ENCODE data around the gene TMCO4.
"Not testable (repeated sequence)": the region's sequence is repeated elsewhere in the genome, so short reads cannot be mapped to it uniquely, and the experiment has no call there.

The TMCO4 gene

DNA sequence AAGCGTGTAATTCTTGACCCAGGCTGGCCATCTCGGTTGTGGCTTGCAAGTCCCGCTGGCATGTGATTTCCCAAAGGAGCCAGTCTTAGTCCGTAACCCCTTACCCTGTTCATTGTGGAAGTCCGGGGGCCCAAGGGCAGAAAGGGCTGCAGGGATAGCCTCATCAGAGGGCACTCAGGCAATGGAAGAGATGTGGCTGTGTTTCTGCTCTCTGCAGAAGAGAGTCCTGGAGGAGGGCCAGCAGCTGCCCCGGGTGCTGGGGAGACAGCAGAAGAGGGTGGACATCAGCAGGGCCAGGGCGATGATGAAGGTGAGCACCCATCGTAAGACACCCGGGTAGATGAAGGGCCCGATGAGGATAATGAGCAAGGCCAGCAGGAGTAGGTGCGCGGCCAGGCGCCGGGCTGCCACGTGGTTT, 14.5 kb upstream of the TMCO4 start:
- no peak overlapping the region for H3K27ac ChIP-seq
- no peak for DNase-seq (ENCODE audit: low read depth, low spot score)

- DNase-seq (ENCODE audit: low read depth, low spot score): no peak
- H3K27ac ChIP-seq: no peak overlapping the region
Measured at GRCh38 chr1:19813643-19813960, 13.9 kb upstream of the TMCO4 start.

GRCh38 chr1:19812875-19813642, 13.3 kb upstream of the TMCO4 start:
- no peak overlapping the region for H3K27ac ChIP-seq
- DNase-seq (ENCODE audit: low read depth, low spot score): no peak

DNA sequence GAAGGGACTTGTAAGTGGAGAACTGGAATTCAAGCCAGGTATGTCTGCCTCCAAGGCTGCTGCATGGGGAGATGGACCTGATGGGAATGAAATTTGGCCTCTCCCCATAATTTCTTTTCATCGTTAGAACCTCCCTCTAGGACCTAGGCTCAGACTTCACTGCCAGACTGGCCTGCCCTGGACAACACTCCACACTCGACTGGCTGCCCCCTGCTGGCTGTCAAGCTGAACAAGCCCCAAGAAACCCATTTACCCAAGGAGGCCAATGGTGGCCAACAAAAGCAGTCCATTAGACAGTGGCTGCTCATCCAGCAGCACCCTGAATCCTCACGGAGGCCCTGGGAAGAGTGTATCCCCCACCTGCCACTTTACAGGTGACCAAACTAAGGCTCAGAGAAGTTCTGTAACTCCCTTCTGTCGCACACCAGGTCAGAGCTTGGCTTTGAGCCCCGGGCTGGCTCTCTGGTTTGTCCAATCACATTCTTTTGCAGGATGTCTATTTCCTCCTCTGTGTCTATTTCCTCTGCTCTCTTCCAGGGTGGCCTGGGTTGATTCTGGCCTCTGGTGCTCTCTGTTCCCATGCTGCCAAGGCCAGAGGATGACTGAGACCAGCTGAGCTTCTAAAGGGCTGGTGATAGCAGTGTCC, 11.6 kb upstream of the TMCO4 start:
- H3K27ac ChIP-seq: no peak overlapping the region
- no peak for DNase-seq (ENCODE audit: low read depth, low spot score)

GRCh38 chr1:19809044-19809750, 9.5 kb upstream of the TMCO4 start:
- DNase-seq (ENCODE audit: low read depth, low spot score): no peak
- no peak overlapping the region for H3K27ac ChIP-seq

DNA sequence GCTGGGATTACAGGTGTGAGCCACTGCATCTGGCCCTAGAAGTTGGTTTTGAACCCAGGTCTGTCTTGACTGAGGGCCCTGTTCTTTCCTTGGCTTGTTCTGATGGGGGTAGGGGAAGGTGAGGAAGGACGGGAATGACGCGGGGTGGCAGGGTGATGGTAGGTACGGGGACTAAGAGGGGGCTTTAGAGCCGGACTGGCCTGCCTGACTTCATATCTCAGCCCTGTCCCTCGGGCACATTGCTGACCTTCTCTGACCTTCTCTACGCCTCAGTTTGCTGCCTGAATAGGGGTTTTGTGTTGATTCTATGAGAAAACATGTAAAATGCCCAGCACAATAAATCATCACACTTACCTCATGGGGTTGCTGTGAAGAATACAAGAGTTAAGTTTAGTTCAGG, 8.6 kb upstream of the TMCO4 start:
- no peak for DNase-seq (ENCODE audit: low read depth, low spot score)
- H3K27ac ChIP-seq: no peak overlapping the region

DNA sequence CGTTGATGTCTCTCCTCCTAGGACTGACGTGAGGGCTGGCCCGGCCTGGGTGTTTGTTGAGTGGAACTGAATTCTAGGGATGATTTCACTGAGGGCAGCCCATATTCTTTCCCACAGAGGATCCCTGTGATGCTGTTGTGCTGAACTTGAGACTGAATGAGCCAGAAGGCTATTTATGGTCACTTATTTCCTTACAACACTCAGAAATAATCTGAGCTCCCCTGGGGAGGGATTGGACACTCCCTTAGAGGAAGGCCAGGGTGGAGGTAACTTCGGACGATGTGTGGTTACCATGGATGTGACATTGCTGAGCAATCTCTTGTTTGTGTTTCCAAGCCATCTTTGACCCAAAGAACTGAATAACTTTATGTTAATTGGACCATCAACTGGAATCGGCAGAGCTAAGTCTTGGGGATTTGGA, 5.1 kb upstream of the TMCO4 start:
- no peak for DNase-seq (ENCODE audit: low read depth, low spot score)

DNA sequence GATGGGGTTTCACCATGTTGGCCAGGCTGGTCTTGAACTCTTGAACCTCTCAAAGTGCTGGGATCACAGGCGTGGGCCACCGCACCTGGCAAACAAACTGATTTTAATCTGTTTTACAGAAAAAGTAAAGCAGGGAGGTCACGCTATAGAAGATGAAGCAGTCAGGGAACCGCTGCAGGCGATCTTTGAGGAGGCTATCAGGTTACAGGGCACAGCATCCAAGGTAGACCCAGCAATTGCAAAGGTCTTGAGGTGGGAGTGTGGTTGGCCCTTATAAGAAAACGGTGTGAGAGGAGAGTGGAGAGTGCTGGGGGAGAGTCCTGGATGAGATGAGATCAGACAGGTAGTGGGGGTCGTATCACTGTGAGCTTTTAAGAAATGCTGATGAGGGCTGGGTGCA, 2.6 kb upstream of the TMCO4 start:
- no peak for DNase-seq (ENCODE audit: low read depth, low spot score)
- H3K27ac ChIP-seq: no peak overlapping the region

More for the DNA sequence above, 5.1 kb upstream of the TMCO4 start:
- no peak overlapping the region for H3K27ac ChIP-seq

GRCh38 chr1:19800076-19800804, 524 bp upstream of the TMCO4 start:
- peak overlapping the region; percentile 8 for H3K27ac ChIP-seq
- no peak for DNase-seq (ENCODE audit: low read depth, low spot score)

DNA sequence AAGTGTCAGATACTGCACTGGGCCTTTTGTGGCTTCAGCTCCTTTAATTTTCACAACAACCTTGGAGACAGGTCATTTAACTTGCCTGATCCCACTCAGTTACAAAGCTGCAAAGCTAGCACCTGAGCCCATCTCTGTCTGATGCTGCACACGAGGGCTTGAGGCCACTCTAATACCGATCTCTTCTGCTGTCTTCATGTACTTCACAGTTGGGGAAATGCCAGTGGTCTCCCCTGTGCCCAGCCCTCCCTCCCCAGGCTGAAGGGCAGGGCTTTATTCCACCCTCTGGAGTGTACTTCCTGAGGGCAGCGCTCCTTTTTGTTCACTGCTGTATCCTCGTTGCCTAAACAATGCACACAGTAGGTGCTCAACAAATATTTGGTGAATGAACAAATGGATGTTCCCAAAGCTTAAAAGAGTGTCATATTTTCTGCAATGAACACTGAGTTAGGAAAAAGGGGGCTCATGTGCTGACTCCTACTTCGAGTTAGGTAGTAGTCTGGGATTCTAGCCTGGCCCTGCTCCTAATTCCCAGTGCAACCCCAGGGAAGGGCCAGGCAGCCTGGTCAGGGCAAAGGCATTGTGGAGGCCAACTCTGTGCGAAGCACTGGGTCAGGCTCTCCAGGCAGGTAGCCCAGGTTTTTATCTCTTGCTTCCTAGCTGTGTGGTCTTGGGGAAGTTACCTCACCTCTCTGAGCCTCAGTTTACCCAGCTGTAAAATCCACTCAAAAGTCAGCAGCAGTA, 1.1 kb downstream of the TMCO4 start:
- no peak for DNase-seq (ENCODE audit: low read depth, low spot score)
- no peak overlapping the region for H3K27ac ChIP-seq

- DNase-seq (ENCODE audit: low read depth, low spot score): no peak
- H3K27ac ChIP-seq: no peak overlapping the region
Measured at GRCh38 chr1:19797827-19798226, 1.9 kb downstream of the TMCO4 start.

- DNase-seq (ENCODE audit: low read depth, low spot score): no peak
Measured at GRCh38 chr1:19794583-19794982, 5.1 kb downstream of the TMCO4 start.

GRCh38 chr1:19793360-19794046, 6.2 kb downstream of the TMCO4 start:
- no peak overlapping the region for H3K27ac ChIP-seq
- no peak for DNase-seq (ENCODE audit: low read depth, low spot score)

More at GRCh38 chr1:19794583-19794982, 5.1 kb downstream of the TMCO4 start:
- H3K27ac ChIP-seq: no peak overlapping the region

DNA sequence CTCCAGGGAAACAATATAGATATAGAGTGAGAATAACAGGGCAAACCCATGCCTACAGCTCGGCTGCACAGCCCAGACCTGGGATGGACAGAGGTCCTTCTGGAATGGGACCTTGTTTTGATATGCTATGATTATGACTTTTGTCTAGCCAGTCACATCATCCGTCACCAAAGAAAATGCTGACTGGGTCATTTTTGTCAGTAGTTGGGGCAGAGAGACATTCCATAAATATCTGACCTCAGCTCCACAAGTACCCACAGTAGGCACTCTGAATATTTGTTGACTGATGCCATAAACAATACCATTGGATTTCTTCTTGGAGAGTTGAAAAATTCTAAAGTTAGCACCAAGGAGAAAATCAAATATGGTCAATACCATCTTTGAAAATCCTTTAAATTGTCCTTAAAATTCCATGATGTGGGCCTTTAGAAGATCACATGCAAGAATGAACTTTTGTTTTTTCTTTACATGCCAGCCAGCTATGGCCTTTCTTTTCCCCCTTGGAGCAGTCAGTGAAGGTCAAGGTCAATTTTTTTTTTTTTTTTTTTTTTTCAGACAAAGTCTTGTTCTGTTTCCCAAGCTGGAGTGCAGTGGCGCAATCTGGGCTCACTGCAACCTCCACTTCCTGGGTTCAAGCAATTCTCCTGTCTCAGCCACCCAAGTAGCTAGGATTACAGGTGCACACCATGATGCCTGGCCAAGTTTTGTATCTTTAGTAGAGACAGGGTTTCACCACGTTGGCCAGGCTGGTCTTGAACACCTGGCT, 7.3 kb downstream of the TMCO4 start:
- no peak overlapping the region for H3K27ac ChIP-seq
- no peak for DNase-seq (ENCODE audit: low read depth, low spot score)

GRCh38 chr1:19790061-19790975, 9.4 kb downstream of the TMCO4 start:
- DNase-seq (ENCODE audit: low read depth, low spot score): not testable (repeated sequence)
- H3K27ac ChIP-seq: peak overlapping the region; percentile 32

GRCh38 chr1:19786988-19787423, 12.7 kb downstream of the TMCO4 start:
- H3K27ac ChIP-seq: no peak overlapping the region

DNA sequence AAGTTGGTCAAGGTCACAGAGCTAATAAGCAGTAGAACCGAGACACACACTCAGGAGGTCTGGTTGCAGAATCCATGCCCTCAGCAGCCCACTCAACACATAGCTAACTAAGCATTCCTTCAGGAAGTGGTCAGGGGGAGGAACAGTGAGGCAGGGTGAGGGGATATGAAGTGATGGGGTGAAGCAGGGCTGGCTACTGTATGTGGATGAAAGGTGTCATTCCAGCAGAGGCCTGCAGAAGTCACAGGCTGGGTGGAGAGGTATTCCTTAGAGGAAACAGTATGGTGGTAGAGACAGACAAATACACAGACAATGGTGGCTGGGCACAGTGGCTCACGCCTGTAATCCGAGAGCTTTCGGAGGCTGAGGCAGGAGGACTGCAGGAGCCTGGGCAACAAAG, 14.1 kb downstream of the TMCO4 start:
- H3K27ac ChIP-seq: no peak overlapping the region
- no peak for DNase-seq (ENCODE audit: low read depth, low spot score)

More at GRCh38 chr1:19786988-19787423, 12.7 kb downstream of the TMCO4 start:
- no peak for DNase-seq (ENCODE audit: low read depth, low spot score)
